ENCODE measurements around the gene HEBP2. TPM values are rescaled to one million over a fixed set of nuclear protein-coding genes. Genes with fewer than 3 reads are reported as not detected.

HEBP2 gene
- total RNA-seq, 1 experiment from 2014 or later: 58.9 TPM

- CTCF ChIA-PET: no interaction called here
These were observed 9.9 kb upstream of the HEBP2 start for GRCh38 chr6:138393871-138394783.

GRCh38 chr6:138396709-138397108, 7.3 kb upstream of the HEBP2 start:
- CTCF ChIA-PET: no interaction called here
- ATAC-seq: no peak
- Histone ChIP-seq H3K79me2 (ENCODE audit: low read length) (no peaks in the 10 kb centered on the region), H3K9me2 (replicated peaks; ENCODE audit: low read length) (no peaks in the 10 kb centered on the region), H3K27me3 (ENCODE audit: low read length) (no peaks in the 10 kb centered on the region), H4K20me1 (ENCODE audit: low read length) (no peaks in the 10 kb centered on the region), H3K4me1 (ENCODE audit: insufficient read depth, low read length) (no peaks in the 10 kb centered on the region), H2AFZ (ENCODE audit: low read length) (no peak overlapping the region), H3K36me3 (ENCODE audit: low read depth, low read length) (no peaks in the 10 kb centered on the region), H3K4me2 (ENCODE audit: low read length) (no peak overlapping the region), H3F3A (ENCODE audit: low read length, unreplicated experiment) (no peaks in the 10 kb centered on the region), H3K4me3 (ENCODE audit: low read length) (no peak overlapping the region), H3K9ac (ENCODE audit: low read length) (no peak overlapping the region), H3K9me3 (ENCODE audit: low read length) (no peaks in the 10 kb centered on the region), H3K27ac (ENCODE audit: low read length) (no peak overlapping the region)
- no TSS peak for BruUV-seq (replicated peaks)
- intact Hi-C loops (cut with micrococcal nuclease): no loop called here
- POLR2A ChIA-PET (ENCODE audit: unreplicated experiment): no interaction called here
- no peak for DNase-seq
- no peak for TF ChIP-seq EZH2 (IDR thresholded peaks at IDR 0.05; ENCODE audit: low read length, unreplicated experiment)
- no peak for TF ChIP-seq EZH2phosphoT487 (IDR thresholded peaks at IDR 0.05; ENCODE audit: borderline replicate concordance, low read length)
- TF ChIP-seq, protein P1, sequence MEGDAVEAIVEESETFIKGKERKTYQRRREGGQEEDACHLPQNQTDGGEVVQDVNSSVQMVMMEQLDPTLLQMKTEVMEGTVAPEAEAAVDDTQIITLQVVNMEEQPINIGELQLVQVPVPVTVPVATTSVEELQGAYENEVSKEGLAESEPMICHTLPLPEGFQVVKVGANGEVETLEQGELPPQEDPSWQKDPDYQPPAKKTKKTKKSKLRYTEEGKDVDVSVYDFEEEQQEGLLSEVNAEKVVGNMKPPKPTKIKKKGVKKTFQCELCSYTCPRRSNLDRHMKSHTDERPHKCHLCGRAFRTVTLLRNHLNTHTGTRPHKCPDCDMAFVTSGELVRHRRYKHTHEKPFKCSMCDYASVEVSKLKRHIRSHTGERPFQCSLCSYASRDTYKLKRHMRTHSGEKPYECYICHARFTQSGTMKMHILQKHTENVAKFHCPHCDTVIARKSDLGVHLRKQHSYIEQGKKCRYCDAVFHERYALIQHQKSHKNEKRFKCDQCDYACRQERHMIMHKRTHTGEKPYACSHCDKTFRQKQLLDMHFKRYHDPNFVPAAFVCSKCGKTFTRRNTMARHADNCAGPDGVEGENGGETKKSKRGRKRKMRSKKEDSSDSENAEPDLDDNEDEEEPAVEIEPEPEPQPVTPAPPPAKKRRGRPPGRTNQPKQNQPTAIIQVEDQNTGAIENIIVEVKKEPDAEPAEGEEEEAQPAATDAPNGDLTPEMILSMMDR (conservative IDR thresholded peaks at IDR 0.05; ENCODE audit: low read depth, low read length): no peak

More at GRCh38 chr6:138393871-138394783, 9.9 kb upstream of the HEBP2 start:
- Histone ChIP-seq H3K4me3 (ENCODE audit: low read length) (no peak overlapping the region), H3K79me2 (ENCODE audit: low read length) (no peaks in the 10 kb centered on the region), H3K27me3 (ENCODE audit: low read length) (no peaks in the 10 kb centered on the region), H4K20me1 (ENCODE audit: low read length) (no peaks in the 10 kb centered on the region), H3F3A (ENCODE audit: low read length, unreplicated experiment) (no peaks in the 10 kb centered on the region), H2AFZ (ENCODE audit: low read length) (no peak overlapping the region), H3K9me3 (ENCODE audit: low read length) (no peaks in the 10 kb centered on the region), H3K4me1 (ENCODE audit: insufficient read depth, low read length) (no peaks in the 10 kb centered on the region), H3K36me3 (ENCODE audit: low read depth, low read length) (no peaks in the 10 kb centered on the region), H3K9ac (ENCODE audit: low read length) (no peak overlapping the region), H3K9me2 (replicated peaks; ENCODE audit: low read length) (no peaks in the 10 kb centered on the region), H3K27ac (ENCODE audit: low read length) (no peak overlapping the region), H3K4me2 (ENCODE audit: low read length) (no peak overlapping the region)
- DNase-seq (no peak), ATAC-seq (no peak)
- POLR2A ChIA-PET (ENCODE audit: unreplicated experiment): no interaction called here
- BruUV-seq (replicated peaks): no TSS peak
- intact Hi-C loops (cut with micrococcal nuclease): no loop called here
- TF ChIP-seq EZH2phosphoT487 (IDR thresholded peaks at IDR 0.05; ENCODE audit: borderline replicate concordance, low read length) (no peak), EZH2 (IDR thresholded peaks at IDR 0.05; ENCODE audit: low read length, unreplicated experiment) (no peak)
- TF ChIP-seq, protein P1 (conservative IDR thresholded peaks at IDR 0.05; ENCODE audit: low read depth, low read length): no peak
